Retinal pigment epithelial cell (primary cell): ENCODE measurements around the gene ENTPD5.

ENCODE experiments used
- DNase-seq: peaks from one replicate; pipeline ENCODE4 v3.0.0-alpha.2; 2010; ENCODE audit warnings: low read depth
- H3K4me3 ChIP-seq: 2 replicates; pipeline ENCODE4 v1.5.1; 2011; ENCODE audit warnings: mild to moderate bottlenecking, low read length, control low read depth, moderate library complexity
- CTCF ChIP-seq: conservative IDR thresholded peaks from 2 replicates; pipeline ENCODE4 v1.5.1; 2011; ENCODE audit warnings: low read depth, low read length, control low read depth, inconsistent platforms

ENTPD5 gene

GRCh38 chr14:74018586-74019407 is at the start of gene ENTPD5, which contains the start of gene BBOF1:
TSS of gene ENTPD5 (minus strand) at chr14:74019288. CDS start at chr14:73988102, 31,186 bp downstream.
TSS of gene BBOF1 (plus strand) at chr14:74019349. CDS start at chr14:74019479, 130 bp downstream.
- peak within 1 kb of the TSS; percentile 87 for H3K4me3 ChIP-seq
- DNase-seq = peak; percentile 46
- no peak for TF ChIP-seq CTCF

- no peak for DNase-seq
- no peak for TF ChIP-seq CTCF
- H3K4me3 ChIP-seq = no peak overlapping the region
Measured at GRCh38 chr14:74065746-74066575, 46.9 kb upstream of the ENTPD5 start.

- TF ChIP-seq CTCF = no peak
- H3K4me3 ChIP-seq = no peak overlapping the region
- no peak for DNase-seq
Measured at GRCh38 chr14:74064883-74065282, 45.8 kb upstream of the ENTPD5 start.

- H3K4me3 ChIP-seq = no peak overlapping the region
- no peak for TF ChIP-seq CTCF
- DNase-seq = no peak
Measured at GRCh38 chr14:74064426-74064825, 45.3 kb upstream of the ENTPD5 start.

GRCh38 chr14:74062809-74063150 is 43.7 kb upstream of the ENTPD5 start:
- DNase-seq = no peak
- no peak for TF ChIP-seq CTCF
- H3K4me3 ChIP-seq = no peak overlapping the region

- H3K4me3 ChIP-seq = no peak overlapping the region
- no peak for TF ChIP-seq CTCF
Measured at GRCh38 chr14:74049876-74050495, 30.9 kb upstream of the ENTPD5 start.

More at GRCh38 chr14:74049876-74050495, 30.9 kb upstream of the ENTPD5 start:
- no peak for DNase-seq
